Stimulated activated CD8-positive, alpha-beta memory T cell treated with anti-CD3 and anti-CD28 coated beads, Interleukin-4, amount 100 ng/mL, for 4 hours (primary cell): ENCODE measurements around the gene ATXN2.
"Not testable (repeated sequence)": the region's sequence is repeated elsewhere in the genome, so short reads cannot be mapped to it uniquely, and the experiment has no call there.

Experiments used
- DNase-seq, 2 donors: peaks; one replicate each; pipeline ENCODE4 v3.0.0-alpha.2; 2020; ENCODE audit warnings: low read depth in 2 of 2, low spot score in 1 of 2

The ATXN2 gene

GRCh38 chr12:111507719-111508118 is 91.4 kb downstream of the ATXN2 start:
- not testable (repeated sequence) for DNase-seq

DNA sequence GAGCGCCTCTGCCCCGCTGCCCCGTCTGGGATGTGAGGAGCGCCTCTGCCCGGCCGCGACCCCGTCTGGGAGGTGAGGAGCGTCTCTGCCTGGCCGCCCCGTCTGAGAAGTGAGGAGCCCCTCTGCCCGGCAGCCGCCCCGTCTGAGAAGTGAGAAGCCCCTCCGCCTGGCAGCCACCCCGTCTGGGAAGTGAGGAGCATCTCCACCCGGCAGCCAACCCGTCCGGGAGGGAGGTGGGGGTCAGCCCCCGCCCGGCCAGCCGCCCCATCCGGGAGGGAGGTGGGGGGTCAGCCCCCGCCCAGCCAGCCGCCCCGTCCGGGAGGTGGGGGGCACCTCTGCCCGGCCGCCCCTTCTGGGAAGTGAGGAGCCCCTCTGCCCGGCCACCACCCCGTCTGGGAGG is 91.9 kb downstream of the ATXN2 start:
- not testable (repeated sequence) for DNase-seq

- no peak for DNase-seq
These were observed 92.9 kb downstream of the ATXN2 start for GRCh38 chr12:111506260-111506659.

- no peak for DNase-seq
These were observed 93.5 kb downstream of the ATXN2 start for GRCh38 chr12:111505601-111506036.

GRCh38 chr12:111503116-111503515 is 96.0 kb downstream of the ATXN2 start:
- DNase-seq: no peak

- DNase-seq: no peak
These were observed 104.4 kb downstream of the ATXN2 start for GRCh38 chr12:111494676-111495075.

DNA sequence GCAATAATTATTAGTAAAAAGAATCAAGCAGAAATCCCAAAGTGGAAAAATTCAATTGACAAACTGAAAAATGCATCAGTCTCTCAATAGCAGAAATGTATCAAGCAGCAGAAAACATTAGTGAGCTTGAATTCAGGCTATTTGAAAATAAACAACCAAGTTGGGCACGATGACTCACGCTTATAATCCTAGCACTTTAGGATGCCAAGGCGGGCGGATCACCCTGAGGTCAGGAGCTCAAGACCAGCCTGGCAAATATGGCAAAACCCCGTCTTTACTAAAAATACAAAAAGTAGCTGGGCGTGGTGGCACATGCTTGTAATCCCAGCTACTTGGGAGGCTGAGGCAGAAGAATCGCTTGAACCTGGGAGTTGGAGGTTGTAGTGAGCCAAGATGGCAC is 106.1 kb downstream of the ATXN2 start:
- not testable (repeated sequence) for DNase-seq

DNA sequence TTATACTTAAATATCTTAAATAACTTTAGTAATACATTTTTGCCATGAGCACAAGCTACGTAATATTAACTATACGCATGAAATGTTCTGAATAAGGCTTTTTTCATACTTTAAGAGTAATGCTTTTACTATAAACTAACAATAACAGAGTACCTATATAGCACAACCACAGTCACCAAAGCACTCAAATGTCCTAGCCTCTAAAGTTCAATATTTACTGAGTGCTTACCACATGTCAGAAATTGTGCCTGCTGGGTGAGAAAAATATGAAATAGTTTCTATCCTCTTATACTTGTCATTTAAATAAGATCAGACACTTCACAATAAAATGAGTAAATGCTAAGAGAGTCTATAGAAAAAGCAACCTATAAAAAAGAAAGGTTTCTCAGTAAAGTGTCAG is 110.3 kb downstream of the ATXN2 start:
- DNase-seq: no peak

DNA sequence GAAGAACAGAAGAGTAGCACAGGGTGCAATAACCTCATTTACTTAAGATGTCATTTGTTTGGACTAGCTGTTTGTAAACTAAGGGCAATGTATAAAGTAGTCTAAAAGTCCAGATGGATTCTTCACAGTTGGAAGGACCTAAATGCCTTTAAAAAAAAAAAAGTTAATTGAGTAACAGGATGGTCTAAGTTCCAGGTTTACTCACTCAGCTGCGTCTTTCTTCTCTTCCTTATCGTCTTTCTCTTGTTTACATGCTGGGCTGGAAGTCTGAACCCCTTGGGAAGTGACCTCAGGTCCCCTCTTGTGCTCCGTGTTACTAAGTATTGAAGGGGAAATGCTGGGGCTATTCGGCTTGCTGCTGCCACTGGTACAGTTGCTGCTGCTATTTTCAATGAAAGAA is 110.8 kb downstream of the ATXN2 start:
- DNase-seq: no peak

DNA sequence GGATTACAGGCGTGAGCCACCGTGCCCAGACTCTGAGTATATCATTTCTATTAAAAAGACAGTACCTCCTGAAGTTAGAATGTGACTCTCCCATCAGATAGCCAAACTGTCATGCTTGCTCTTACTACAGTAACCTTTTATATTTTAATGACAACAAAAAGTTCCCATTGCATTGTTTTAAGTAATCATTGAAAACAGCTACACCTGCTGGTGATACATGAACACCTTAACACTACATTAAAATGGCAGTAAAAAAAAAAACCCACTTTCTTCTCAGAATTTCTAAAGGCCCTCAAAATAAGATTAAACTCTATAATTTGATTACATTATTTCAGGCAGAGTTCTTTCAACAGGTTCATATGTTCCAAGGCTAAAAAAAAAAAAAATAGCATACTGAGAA is 116.7 kb downstream of the ATXN2 start:
- DNase-seq: no peak

DNA sequence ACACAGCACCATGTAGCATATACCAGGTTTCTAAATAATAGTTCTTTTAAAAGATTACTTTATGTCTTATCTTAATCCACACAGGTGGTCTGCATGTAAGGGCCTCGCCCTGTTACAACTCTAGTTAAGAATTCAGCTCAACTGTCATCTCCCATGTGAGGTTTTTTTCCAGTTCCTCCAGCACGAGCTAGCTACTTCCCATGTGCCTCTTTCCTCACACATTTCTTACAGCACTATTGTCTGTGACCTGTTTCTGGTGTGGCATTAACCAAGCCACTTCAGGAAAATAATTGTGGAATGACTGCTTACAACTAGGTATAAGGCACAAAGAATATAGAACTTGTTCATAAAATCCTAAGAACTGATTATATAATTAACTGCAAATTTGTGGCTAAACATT is 127.9 kb downstream of the ATXN2 start:
- no peak for DNase-seq

DNA sequence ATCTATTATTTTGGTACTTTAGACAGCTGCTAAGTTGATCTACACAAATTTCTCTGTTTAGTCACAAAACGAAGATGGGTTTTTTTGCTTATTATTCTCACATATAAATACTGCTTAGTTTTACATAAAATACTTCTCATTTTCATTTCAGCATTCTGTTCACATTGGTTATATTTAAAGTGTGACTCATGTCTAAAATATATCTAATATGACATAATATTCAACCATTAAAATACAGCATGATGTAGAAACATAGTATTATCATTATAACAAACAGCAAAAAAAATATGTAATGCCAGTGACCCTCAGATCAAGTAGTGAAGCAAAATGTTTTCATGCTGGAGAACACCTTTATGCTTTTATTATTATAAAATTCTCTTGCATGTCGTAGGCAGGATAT is 129.7 kb downstream of the ATXN2 start:
- DNase-seq: no peak

DNA sequence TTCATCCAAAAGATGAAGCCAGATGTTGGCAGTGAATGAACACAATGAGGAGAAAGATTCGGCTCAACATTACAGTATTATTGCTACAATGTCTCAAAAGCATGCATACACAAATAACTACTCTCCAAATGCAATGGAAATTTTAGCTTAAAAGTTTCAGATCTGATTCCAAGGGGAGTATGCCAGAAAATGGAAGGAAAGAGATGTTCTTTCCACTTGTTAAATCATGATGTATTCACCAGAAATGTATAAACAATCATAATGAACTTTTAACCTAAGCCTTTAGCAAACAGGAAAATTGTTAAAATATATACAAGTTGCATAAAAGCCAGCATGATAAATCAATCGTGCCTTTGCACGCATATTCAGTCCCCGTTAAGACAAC is 131.3 kb downstream of the ATXN2 start:
- no peak for DNase-seq

DNA sequence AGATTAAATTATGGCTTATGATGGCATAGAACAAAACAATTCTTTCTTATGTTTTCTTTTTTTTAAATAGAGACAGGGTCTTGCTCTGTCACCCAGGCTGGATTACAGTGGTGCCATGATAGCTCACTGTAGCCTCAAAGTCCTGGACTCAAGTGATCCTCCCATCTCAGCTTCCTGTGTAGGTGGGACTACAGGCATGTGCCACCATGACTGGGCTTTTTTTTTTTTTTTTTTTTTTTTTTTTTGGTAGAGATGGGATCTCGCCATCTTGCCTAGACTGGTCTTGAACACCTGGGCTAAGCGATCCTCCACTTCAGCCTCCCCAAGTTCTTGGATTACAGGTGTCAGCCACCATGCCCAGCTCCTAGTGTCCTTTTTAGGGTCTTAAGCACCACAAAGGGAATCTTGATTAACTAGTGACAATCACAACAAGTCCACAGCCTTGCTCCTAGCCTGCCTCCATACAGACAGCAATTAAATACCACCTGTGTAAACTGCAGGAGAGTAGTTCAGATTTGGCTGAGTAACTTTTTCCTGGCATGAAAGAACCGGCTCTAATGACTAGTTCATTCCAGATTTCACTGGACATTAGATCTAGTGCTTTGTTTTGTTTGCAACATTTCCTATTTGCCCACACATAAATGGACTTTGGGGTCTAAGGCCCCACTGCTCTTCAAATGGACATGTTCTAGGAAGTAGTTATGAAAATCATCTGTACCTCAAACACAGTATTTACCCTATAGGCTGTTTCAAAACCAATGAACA is 131.8 kb downstream of the ATXN2 start:
- DNase-seq: no peak

DNA sequence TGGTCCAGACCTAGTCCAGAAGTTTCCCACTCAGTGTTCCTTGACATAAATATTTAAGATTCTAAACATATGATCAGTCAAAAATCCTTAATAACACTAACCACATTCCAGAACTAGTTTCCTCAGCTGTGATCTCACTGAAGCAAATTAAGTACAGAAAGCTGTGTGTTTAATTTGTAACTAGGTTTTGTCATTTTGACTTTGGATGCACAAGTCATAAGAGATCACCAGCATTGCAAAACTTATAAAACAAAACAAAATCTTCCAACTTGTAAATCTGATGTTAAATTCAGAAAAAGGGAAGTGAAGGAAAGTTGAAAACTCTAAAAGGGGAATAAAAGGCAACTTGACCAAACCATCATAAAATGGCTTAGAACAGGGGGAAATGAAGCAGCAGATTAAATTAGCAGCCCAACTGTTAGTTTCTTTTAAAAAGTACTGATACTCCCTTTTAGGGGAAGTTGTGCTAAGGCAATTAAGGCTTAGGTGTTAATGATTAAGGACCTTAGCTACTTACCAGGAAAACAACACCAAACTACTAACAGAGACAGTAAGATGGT is 136.8 kb downstream of the ATXN2 start:
- DNase-seq: no peak

GRCh38 chr12:111460111-111460510 is 139.0 kb downstream of the ATXN2 start:
- DNase-seq: not testable (repeated sequence)

GRCh38 chr12:111458546-111459172 is 140.5 kb downstream of the ATXN2 start:
- no peak for DNase-seq

DNA sequence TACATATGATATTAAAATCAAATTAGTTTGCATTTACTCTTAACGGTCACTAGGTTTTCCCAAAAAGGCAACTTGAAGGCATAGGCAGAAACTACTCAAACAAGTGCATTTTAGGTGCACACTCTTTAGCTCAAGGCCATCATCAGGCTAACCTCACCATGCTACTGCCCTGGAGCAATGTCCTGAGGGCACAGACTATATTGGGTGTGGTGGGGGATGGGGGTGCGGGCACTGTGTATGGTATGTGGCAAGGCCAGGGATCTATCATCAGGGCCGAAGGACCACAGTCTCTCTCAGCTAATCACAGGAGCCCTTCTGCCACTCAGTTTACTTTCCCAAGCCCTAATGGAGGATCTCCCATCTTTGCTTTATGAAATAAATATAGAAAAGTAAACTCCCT is 141.5 kb downstream of the ATXN2 start:
- no peak for DNase-seq

DNA sequence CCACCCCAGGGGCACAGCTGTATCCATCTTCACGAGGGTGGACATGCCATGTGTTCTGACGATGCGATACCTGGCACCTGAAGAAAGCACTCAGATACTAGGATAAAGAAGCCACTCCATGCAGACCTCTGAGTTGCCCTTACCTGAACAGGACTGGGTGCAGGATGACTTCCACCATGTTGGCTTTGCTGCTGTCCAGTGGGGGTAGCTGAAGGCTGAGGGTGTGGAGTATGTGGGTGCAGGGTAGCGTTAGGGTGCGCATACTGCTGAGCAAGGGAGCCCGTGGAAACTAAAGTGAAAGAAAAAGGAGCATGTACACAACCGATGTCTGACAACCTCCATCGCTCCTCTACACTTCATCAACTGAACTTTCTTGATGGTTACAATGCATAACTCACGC is 142.0 kb downstream of the ATXN2 start:
- no peak for DNase-seq

DNA sequence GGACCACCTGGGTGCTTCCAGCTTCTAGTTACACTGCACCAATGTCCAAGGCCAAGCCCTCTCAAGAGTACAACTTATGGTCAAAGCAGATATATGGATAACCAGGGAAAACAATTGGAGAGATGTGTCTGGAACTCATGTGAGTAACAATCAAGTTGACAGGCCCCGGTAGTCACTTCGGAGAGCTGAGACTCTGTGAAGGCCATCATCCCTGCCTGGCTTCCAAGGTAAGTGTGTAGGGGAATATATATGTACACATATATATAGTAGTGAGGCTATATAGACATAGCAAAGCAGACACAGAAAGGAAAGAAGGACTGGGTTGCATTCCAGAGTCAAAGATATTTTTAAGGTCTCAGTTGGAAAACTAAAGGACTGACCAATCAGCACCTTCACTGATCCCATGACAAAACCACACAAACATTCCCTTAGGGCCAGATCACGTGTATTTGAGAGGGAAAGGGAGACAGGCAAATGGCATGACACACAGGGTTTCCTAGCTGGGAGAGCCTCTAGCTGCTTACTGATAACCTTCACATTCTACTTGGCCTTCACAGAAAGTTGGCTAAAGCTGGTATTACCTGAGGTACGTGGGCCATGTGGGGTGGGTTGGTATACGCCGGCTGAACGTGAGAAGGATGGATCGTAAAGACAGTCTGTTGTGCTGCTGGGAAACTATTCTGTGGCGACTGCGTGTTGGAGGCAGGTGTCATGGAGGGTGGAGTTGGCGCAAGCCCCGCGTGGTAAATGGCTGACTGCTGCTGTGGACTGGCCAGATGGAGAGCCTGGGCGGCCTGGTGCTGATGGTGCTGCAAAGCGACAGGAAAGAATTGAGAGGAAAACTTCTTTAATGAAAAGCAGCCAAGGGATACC is 143.4 kb downstream of the ATXN2 start:
- DNase-seq: no peak

DNA sequence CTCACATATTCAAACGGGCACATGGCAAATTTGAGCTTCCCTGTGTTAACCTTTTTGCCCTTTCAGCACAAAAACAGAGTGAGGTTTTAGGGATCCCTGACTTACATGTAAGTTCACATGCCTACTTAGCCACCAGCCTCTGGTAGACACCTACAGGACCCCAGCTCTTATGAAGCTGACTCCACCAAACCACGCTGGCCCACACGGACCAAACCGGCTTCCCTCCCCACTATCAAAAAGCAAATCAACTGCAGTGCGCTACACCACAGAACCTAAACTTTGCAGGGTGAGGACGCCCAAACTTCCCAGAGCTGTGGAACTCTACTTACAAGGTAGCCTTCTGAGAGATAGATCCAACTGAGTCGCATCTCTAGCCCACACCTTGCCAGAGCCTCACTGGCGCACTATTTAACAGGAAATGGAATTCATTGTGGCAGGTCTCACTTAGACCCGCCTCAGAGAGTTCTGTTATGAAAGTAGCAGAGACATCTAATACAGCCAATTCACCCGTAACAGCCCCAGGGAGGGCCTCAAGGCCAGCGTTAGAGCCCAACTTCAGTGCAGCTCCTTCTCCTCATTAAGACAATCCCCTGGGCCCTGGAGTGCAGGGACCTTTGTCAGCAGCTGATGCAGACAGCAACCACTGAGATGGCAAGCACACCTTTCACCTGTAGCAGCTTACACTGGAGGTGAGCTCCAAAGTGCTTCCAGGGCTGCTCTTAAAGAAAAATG is 144.2 kb downstream of the ATXN2 start:
- no peak for DNase-seq
